ENCODE results near the gene MGARP. TPM values are rescaled to one million over a fixed set of nuclear protein-coding genes. Genes with fewer than 3 reads are reported as not detected.
"Not testable (repeated sequence)": the region's sequence is repeated elsewhere in the genome, so short reads cannot be mapped to it uniquely, and the experiment has no call there.

Gene MGARP
- total RNA-seq = 4.4 and 7.6 TPM in 2 replicates

DNA sequence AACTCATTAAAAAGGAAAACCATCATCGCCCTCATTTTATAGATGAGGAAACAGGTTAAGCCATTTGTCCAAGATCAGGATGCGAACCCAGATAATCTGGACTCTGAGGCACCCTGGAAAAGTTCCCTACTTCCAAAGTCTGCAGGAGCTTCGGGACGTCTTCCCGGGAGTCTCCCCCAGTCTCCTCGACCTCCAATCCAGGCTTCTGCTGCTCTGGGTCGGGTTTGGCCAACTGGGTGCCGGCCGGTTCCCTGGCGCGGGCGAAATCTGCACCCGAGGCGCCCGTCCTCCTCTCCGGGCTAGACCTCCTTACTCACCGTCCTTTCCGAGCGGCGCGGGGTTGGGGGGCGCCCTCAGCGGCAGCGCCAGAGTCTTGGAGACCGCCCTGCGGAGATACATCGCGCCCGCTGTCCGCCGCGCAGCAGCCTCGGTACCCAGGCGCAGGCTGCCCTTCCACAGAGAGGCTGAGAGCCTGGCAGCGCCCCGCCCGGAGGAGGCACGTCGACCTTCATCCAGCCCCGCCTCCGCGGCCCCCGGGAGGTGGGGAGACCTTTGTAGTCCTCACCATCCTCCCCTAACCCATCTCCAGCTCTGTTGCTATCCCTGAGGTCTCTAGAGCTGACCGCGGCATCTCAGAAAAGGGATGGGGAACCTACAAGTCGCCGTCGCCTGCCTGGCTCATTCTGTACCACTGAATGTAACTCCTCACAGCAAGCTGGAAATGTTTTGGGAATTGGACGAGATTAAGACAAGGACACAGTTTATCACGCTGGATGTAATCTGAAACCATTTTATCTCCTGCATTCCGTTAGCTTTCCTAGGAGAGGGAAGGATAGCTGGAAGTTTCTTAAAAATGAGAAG, at the start of gene MGARP:
TSS of gene MGARP (minus strand) at position 466 of the 861 bp plus-strand sequence. CDS start at position 399, 67 bp downstream.
- H4K20me1 ChIP-seq (ENCODE audit: insufficient read depth, low read length) = no peaks in the 10 kb centered on the region
- peaks cover 4% of the 10 kb centered on the region for H3K27me3 ChIP-seq (ENCODE audit: insufficient read depth, low read length)
- H3K4me1 ChIP-seq (ENCODE audit: insufficient read depth, low read length) = peaks cover 11% of the 10 kb centered on the region
- H2AFZ ChIP-seq (ENCODE audit: low read length) = peak within 1 kb of the TSS; percentile 90
- H3K27ac ChIP-seq (ENCODE audit: low read depth, low read length) = no peak within 1 kb of the TSS
- no peak for TF ChIP-seq CTCF (IDR thresholded peaks at IDR 0.05; ENCODE audit: extremely low read depth, low read depth, low read length)
- H3K79me2 ChIP-seq (ENCODE audit: insufficient read depth, low read length) = no peaks in the 10 kb centered on the region
- peak; percentile 92 for DNase-seq (ENCODE audit: insufficient read length, low spot score, missing footprints)
- no peaks in the 10 kb centered on the region for H3K36me3 ChIP-seq (ENCODE audit: insufficient read depth, low read length)
- H3K9me3 ChIP-seq (ENCODE audit: low read depth, low read length) = no peaks in the 10 kb centered on the region
- peak within 1 kb of the TSS; percentile 89 for H3K4me2 ChIP-seq (ENCODE audit: insufficient read depth, low read length)
- peak within 1 kb of the TSS; percentile 72 for H3K4me3 ChIP-seq (ENCODE audit: insufficient read depth, low read length)

- peaks cover 94% of the 10 kb centered on the region for H3K79me2 ChIP-seq (ENCODE audit: insufficient read depth, low read length)
- no peaks in the 10 kb centered on the region for H3K9me3 ChIP-seq (ENCODE audit: low read depth, low read length)
- H3K36me3 ChIP-seq (ENCODE audit: insufficient read depth, low read length) = peaks cover 9% of the 10 kb centered on the region
- H3K27ac ChIP-seq (ENCODE audit: low read depth, low read length) = peak overlapping the region; percentile 14
- no peak for DNase-seq (ENCODE audit: insufficient read length, low spot score, missing footprints)
- H3K4me3 ChIP-seq (ENCODE audit: insufficient read depth, low read length) = no peak overlapping the region
- H3K4me1 ChIP-seq (ENCODE audit: insufficient read depth, low read length) = no peaks in the 10 kb centered on the region
- no peak overlapping the region for H3K4me2 ChIP-seq (ENCODE audit: insufficient read depth, low read length)
- H3K27me3 ChIP-seq (ENCODE audit: insufficient read depth, low read length) = no peaks in the 10 kb centered on the region
- H4K20me1 ChIP-seq (ENCODE audit: insufficient read depth, low read length) = peaks cover 9% of the 10 kb centered on the region
- no peak for TF ChIP-seq CTCF (IDR thresholded peaks at IDR 0.05; ENCODE audit: extremely low read depth, low read depth, low read length)
- H2AFZ ChIP-seq (ENCODE audit: low read length) = no peak overlapping the region
Measured at GRCh38 chr4:139329665-139330200, 49.7 kb upstream of the MGARP start.

- no peaks in the 10 kb centered on the region for H3K9me3 ChIP-seq (ENCODE audit: low read depth, low read length)
- no peak overlapping the region for H3K4me2 ChIP-seq (ENCODE audit: insufficient read depth, low read length)
- no peak for DNase-seq (ENCODE audit: insufficient read length, low spot score, missing footprints)
- H3K36me3 ChIP-seq (ENCODE audit: insufficient read depth, low read length) = peaks cover 4% of the 10 kb centered on the region
- no peak overlapping the region for H3K27ac ChIP-seq (ENCODE audit: low read depth, low read length)
- TF ChIP-seq CTCF (IDR thresholded peaks at IDR 0.05; ENCODE audit: extremely low read depth, low read depth, low read length) = no peak
- no peaks in the 10 kb centered on the region for H3K27me3 ChIP-seq (ENCODE audit: insufficient read depth, low read length)
- H3K79me2 ChIP-seq (ENCODE audit: insufficient read depth, low read length) = peaks cover 97% of the 10 kb centered on the region
- no peak overlapping the region for H3K4me3 ChIP-seq (ENCODE audit: insufficient read depth, low read length)
- H3K4me1 ChIP-seq (ENCODE audit: insufficient read depth, low read length) = peaks cover 4% of the 10 kb centered on the region
- H4K20me1 ChIP-seq (ENCODE audit: insufficient read depth, low read length) = peaks cover 32% of the 10 kb centered on the region
- H2AFZ ChIP-seq (ENCODE audit: low read length) = no peak overlapping the region
Measured at GRCh38 chr4:139324620-139325019, 44.6 kb upstream of the MGARP start.

GRCh38 chr4:139322541-139322940, 42.5 kb upstream of the MGARP start:
- DNase-seq (ENCODE audit: insufficient read length, low spot score, missing footprints); H3K4me3 ChIP-seq (ENCODE audit: insufficient read depth, low read length); H3K36me3 ChIP-seq (ENCODE audit: insufficient read depth, low read length); H3K4me2 ChIP-seq (ENCODE audit: insufficient read depth, low read length); H3K4me1 ChIP-seq (ENCODE audit: insufficient read depth, low read length); H3K27me3 ChIP-seq (ENCODE audit: insufficient read depth, low read length); H2AFZ ChIP-seq (ENCODE audit: low read length); H3K27ac ChIP-seq (ENCODE audit: low read depth, low read length); H3K9me3 ChIP-seq (ENCODE audit: low read depth, low read length): not testable (repeated sequence)
- Histone ChIP-seq H4K20me1 (ENCODE audit: insufficient read depth, low read length) (peaks cover 38% of the 10 kb centered on the region), H3K79me2 (ENCODE audit: insufficient read depth, low read length) (peaks cover 100% of the 10 kb centered on the region)

DNA sequence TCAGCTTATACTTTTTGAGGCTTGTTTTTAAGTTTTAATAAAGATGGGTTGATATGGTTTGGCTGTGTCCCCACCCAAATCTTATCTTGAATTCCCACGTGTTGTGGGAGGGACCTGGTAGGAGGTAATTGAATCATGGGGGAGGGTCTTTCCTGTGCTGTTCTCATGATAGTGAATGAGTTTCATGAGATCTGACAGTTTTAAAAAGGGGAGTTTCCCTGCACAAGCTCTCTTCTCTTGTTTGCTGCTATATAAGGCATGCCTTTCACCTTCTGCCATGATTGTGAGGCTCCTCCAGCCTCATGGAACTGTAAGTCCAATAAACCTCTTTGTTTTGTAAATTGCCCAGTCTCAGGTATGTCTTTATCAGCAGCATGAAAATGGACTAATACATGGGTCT, 42.0 kb upstream of the MGARP start:
- not testable (repeated sequence) for H3K4me2 ChIP-seq (ENCODE audit: insufficient read depth, low read length); H3K36me3 ChIP-seq (ENCODE audit: insufficient read depth, low read length); H3K4me3 ChIP-seq (ENCODE audit: insufficient read depth, low read length); H3K9me3 ChIP-seq (ENCODE audit: low read depth, low read length); H3K4me1 ChIP-seq (ENCODE audit: insufficient read depth, low read length); H3K27ac ChIP-seq (ENCODE audit: low read depth, low read length); H2AFZ ChIP-seq (ENCODE audit: low read length); DNase-seq (ENCODE audit: insufficient read length, low spot score, missing footprints); H3K27me3 ChIP-seq (ENCODE audit: insufficient read depth, low read length)
- peaks cover 100% of the 10 kb centered on the region for H3K79me2 ChIP-seq (ENCODE audit: insufficient read depth, low read length)
- peaks cover 39% of the 10 kb centered on the region for H4K20me1 ChIP-seq (ENCODE audit: insufficient read depth, low read length)
